Measurements from ENCODE around the gene DAB2IP.

GRCh38 chr9:121801579-121801978, 150.1 kb downstream of the DAB2IP start:
- no peak for TF ChIP-seq TP53 (CRISPR knock-in tag; IDR thresholded peaks at IDR 0.05)
- no peak for TF ChIP-seq ZBTB43 (CRISPR knock-in tag; IDR thresholded peaks at IDR 0.05)
